HG03108 (cell line): Measurements from ENCODE around the gene NUP133.
"Not testable (repeated sequence)": the region's sequence is repeated elsewhere in the genome, so short reads cannot be mapped to it uniquely, and the experiment has no call there.

ENCODE experiments used
- ATAC-seq: cut with Tn5 transposase; IDR thresholded peaks from one replicate; pipeline ENCODE4 v1.9.1; 2021; ENCODE audit warnings: moderate library complexity; ENCODE audit not compliant: unreplicated experiment

The NUP133 gene

DNA sequence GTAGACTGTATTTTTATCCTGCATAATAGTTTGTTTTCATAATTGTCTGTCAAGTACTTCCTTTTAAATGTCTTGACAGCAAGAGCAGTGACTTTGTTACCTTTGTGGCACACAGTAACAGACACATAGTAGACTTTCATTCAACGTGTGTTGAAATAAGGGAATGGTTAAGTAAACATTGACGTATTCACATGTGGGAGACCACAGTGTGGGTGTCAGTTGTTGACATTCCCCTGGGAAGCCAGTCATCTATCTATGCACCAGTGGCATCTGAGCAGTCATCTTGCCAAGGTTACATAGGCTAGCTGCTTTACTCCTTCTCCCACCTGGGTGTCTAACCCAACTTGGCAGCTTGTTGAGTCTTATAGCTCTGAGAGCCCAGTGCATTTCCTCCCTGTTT lies 1.4 kb upstream of the NUP133 start:
- ATAC-seq = no peak

DNA sequence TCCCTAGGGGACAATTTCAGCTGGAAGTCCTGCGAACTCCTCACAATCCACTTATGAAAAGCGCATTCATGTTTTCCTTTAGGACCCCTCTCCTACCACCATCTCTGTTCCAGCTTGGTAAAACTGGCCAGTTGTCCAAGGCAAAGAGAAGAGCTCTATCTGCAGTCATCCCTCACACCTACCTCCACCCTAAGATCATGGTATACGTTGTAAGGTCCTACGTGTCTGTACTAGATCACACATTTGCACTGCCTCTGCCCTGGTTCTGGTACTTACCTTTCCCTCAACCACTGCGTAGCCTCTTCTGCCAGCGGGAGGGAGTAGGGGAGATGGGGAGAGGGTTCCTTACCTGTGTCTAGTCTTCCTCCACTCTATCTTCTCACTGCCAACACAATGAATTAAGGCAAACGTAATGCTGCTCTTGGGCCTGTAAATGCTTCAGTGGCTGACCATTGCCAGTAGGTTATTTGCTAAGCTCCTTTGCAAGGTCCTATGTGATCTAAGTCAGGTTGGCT lies 739 bp upstream of the NUP133 start:
- no peak for ATAC-seq

DNA sequence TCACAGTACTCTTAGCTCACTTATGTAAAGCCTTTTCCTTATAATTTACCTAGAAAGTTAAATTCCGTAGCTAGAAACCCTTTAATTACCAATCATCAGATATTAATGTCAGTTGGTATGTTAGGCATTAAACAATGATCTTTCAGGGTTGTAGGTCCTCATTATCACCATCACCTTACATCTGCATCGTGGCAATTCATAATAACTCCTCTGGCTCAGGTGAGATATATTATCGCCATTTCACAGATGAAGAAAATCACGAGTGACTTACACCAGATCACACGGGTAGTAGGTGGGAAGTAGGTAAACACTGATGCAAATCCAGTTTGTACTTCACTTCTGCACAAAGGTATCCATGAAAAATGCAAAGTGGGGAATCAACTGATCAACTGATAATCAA lies 639 bp downstream of the NUP133 start:
- ATAC-seq = peak; percentile 3

DNA sequence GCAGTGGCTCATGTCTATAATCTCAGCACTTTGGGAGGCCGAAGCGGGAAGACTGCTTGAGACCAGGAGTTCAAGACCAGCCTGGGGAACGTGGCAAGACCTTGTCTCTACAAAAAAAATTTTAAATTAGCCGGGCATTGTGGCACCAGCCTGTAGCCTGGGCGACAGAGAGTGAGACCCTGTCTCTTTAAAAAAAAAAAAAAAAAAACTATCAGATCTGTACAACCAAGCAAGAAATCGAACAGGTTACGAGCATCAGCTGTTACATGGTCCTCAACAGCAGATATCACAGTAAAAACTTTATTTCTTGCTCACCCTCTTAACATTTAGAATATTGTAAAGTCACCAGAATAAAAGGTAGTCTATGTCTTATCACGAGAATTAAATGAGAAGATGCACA lies 1.5 kb downstream of the NUP133 start:
- ATAC-seq = no peak

DNA sequence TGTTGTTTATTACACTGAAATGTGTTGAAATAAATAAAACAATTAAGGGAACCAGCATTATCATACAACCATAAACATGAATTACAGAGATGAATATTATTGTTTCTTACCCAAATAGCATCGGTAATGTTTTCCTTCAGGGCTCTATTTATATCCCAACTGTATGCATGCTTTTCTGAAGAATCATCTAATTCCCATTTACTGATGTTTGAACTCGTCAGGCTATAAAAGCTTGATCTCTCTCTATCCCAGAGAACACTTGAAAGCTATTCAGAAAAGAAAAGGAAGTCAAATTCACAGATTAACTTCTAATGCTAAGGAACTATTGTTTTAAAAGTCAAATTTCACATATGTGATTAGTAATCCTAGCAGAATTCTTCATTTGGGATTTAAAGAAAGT lies 12.4 kb downstream of the NUP133 start:
- ATAC-seq = no peak

DNA sequence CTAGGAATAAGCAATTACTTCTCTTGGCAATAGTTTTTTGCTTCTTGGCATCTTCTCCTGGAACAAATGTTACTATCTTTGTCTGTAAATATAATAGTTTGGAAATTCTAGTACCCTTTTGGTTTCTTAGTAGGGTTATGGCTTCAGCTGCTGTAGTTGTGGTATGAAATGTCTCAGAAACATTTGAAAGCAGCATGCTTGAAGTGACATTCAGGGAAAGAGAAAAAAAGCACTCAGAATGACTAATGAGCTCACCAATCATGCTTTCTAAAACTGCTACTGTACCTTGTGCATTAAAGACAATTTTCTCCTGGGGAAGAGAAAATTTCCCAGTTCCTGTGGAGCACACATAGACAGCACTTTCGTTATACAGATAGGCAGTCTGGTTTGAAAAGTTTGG lies 21.0 kb downstream of the NUP133 start:
- ATAC-seq = no peak

DNA sequence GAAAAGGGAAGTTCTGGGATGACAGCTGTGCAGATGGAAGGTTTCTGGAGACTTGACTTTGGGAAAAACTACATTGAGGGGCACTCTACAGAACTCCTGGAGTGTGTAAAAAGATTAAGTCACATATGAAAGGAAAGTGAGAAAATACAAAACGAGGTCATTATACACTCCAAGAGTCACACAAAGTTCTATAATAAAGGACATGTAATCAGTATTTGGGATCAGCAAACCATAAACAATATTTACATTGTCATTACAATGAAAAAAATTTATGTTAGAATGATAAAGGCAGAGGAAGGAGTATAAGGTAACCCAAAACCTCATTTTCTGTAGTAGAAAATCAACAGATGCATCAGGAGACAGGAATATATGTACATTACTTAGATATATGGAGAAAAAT lies 22.8 kb downstream of the NUP133 start:
- ATAC-seq = no peak

DNA sequence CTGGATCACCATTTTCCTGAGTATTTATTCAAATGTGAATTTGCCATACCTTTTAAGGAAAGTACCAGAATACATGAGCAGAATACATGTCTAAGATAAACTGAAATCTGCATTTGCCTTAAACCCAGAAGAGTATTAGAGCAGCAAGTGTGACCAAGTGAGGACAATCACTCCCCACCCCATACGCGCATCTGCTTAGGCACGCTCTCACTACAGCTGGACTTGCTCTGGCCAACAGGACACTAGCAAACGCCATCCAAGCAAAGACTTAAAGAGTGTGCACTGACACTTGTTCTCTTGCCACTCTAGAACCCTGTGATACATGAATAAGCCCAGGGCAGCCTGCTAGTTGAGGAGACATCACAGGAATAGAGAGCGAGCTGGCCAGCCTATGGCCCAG lies 25.6 kb downstream of the NUP133 start:
- ATAC-seq = no peak

DNA sequence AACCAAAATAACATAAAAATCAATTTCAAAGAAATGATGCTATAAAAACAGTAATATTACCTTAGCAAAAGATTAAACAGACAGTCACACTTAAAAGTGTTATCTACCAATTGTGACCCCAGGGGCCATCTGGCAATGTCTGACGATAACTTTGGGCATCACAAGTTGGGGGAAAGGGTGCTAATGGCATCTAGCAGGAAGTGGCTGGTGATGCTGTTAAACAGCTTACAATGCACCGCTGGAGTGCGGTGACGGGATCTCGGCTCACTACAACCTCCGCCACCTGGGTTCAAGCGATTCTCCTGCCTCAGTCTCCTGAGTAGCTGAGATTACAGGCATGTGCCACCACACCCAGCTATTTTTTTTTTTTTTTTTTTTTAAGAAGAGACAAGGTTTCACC lies 27.6 kb downstream of the NUP133 start:
- ATAC-seq = no peak

DNA sequence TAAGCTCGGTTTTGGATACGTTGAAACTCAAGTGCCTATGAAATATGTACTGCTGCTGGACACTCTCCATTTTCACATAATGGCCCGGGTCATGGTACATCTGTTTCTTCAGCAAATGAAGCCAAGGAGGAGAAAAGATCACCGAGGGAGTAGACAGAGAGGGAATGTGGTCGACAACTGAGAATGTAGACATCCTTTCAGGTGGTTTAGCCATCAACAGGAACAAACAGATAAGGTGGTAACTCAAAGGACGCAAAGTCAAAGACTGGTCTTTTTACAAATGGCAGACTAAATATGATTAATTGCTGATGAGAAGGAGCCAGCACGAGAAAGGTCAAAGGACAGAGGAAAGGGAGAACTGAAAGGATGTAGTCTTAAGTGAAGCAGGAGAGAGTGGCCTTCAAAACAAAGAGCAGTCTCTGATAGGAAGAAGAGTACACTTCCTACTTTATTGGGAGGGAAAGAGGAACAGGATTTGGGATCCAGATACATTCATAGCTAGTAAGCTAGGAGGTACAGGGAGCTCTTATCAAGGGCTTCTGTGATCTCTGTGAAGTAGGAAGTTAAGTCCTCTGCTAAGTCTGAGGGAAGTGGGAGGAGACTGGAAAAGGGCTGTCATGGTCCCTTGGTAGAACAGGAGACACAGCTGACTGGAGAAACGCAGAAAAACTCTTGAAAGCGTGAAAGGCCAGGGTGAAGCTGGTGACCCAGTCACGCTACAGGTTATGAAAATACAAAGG lies 28.3 kb downstream of the NUP133 start:
- peak; percentile 69 for ATAC-seq

DNA sequence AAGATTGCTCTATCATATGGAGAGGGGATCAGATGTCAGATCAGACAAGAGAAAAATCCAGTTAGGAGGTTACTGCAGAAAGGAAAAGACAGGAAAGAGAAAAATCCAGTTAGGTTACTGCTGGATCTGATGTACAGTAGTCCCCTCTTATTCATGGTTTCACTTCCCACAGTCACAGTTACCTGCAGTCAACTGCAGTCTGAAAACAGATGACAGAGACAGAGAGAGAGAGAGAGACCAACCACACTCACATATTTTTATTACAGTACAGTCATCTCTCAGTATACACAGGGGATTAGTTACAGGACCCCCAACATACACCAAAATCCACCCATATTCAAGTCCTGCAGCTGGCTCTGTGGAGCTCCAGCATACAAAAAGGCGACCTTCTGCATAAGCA lies 29.3 kb downstream of the NUP133 start:
- peak; percentile 60 for ATAC-seq

DNA sequence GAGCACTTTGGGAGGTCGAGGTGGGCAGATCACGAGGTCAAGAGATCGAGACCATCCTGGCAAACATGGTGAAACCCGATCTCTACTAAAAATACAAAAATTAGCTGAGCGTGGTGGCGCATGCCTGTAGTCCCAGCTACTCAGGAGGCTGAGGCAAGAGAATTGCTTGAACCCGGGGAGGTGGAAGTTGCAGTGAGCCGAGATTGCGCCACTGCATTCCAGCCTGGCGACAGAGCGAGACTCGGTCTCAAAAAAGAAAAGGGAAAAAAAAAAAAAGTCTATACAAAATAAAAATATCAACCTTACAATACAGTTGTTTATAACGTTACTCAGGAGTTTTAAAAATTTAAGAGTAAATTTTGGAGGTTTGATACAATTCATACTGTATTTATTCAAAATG lies 32.3 kb downstream of the NUP133 start:
- not testable (repeated sequence) for ATAC-seq

DNA sequence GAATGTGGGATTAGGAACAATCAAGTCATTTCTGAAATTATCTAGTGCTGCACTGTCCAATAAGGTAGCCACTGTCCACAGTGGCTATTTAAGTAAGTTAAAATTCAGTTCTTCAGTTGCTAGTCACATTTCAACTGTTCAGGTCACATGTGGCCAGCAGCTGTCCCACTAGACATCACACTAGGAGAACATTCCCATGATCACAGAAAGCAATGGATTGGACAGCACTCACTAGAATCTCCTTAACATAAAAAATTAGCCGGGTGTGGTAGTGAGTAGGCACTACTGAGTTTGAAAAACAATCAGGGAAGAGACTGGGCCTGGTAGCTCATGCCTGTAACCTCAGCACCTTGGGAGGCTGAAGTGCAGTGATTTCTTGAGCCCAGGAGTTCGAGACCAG lies 33.6 kb downstream of the NUP133 start:
- ATAC-seq = no peak

DNA sequence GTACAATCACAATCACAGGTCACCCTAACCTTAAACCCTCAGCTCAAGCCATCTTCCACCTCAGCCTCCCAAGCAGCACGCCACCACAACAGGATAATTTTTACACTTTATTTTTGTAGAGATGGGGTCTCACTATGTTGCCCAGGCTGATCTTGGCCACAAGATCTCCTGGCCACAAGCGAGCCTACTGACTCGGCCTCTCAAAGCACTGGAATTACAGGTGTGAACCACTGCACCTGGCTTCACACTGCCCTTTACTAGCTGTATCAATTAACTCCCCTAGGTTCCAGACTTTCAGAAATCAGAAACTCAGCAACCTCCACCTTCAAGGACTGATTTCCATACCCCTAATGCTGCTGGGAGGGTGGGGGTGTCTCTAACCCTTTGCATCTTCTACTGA lies 37.0 kb downstream of the NUP133 start:
- ATAC-seq = no peak

DNA sequence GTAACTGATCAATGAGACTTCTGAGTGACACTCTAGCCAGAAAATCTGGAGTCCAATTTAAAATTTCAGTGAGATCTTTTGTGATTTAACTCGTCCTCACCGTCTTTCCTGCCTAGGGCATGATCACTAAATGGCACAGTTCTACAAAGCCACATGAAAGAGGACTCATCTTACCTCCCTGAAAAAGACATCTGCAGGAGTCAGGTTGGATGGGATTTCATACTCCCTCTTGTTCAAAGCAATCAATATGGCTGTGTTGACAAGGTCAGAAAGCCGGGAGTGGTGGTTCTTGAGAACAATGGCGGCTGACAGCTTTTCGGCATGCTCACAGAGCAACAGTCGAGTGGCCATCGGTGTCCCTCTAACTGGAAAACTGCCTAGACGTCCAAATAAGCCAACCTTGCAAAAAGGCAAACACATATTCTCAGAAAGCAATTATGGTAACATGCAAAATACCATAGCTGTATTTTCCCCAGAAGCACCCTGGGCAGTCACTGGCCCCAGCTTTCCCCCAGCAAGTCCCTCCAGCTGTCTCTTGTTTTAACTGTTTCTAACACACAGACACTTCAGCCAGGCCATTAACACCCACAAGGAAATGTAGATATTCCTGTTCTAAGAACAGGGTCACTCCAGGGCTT lies 37.6 kb downstream of the NUP133 start:
- ATAC-seq = no peak

DNA sequence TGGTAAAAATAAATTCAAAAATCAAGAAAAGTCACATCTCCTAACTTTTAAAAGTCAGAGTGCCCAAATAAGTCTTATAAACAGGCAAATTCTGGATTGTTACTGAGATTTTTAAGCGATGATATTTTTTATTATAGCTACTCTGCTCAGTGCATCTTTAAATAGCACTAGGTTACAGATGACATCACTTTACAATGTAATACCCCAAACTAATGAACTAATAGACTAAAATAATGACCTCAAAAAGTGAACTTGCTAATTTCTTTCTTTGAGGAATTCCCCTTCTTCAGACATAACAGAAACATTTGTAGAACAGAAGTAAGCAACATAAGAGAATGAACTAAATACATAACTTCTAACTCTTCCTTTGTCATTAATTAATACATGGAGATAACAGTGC lies 41.3 kb downstream of the NUP133 start:
- ATAC-seq = no peak

DNA sequence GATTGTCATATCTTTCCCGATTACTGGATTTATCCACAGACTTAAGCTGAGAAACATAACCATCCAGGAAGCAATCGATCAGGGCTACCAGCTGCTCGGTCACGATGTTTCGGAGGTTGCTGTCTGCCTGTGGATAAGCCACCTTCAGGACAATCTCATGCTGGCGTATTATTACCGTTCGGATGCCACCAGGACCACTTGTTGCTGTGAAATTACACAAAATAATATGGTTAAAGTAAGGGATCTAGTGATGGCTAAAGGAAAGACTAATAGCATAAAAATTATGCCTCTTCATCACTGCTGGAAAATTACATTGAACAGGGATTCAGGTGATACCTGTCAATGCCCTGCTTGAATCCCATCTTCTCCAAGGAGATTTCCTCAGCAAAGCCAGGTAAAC lies 43.5 kb downstream of the NUP133 start:
- no peak for ATAC-seq

DNA sequence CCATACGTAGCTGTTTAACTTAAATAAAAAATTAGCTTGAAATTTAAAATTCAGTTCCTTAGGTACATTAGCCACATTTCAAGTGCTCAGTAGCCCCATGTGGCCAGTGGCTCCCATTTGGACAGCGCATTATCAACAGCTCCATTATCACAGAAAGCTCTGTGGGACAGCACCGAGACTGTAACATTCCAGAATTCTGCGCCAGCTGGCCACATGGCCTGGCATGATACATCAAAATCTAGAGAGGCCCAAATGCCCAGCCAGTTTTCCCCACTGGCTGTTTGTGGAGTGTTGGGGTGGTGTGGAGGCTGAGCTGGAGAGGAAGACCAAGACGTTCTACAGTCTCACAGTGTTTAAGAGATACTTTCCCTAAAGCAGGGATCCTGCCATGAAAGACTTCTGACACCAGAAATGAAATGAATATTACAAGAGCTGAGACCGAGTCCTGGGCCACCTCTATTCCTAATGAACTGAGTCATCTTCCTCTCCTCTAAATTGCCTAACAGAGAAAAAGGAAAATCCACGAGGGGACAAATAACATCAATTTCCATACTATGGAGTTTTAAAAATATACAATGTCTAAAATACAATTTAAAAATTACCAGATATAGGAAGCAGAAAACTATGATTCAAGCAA lies 47.0 kb downstream of the NUP133 start:
- ATAC-seq = no peak

DNA sequence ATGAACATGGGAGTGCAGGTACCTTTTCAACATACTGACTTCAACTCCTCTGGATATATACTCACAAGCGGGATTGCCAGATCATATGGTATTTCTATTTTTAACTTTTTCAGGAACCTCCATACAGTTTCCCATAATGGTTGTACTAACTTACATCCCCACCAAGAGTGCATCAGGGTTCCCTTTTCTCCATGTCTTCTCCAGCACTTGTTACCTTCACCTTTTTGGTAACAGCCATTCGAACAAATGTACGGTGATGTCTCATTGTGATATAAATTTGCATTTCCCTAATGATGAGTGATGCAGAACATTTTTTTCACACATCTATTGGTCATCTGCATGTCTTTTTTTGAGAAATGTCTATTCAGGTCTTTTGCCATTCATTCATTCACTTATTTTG lies 48.3 kb downstream of the NUP133 start:
- no peak for ATAC-seq

DNA sequence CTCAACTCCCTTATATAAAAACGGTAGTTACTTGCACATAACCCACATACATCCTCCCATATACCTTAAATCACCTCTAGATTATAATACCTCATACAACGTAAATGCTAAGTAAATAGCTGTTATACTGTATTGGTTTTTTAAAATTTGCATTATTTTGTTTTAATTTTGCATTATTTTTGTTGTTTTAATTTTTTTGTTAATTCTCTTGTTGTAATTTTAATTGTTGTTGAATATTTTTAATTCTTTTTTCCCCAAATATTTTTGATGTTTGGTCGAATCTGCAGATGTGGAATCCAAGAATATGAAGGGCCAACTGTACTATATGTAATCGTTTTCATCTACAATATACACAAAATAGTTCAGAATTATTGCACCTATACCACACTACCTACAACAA lies 50.7 kb downstream of the NUP133 start:
- ATAC-seq = no peak

DNA sequence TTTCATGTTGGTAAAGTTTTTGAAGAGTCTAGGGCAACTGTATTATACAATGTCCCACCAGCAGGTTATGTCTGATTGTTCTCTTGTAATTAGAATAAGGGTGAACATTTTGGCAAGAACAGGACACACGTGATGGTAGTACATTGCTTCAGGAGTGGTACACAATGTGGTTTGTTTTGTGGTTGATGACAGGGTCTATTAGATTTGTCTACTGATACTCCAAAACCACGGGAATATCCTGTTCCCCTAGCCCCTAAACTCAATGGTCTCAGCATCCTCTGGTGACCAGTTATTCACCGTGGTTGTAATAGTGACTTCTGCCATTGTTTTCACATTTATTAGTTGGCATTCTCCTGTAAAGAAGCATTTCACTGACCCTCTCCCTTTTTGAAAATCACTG lies 52.1 kb downstream of the NUP133 start:
- no peak for ATAC-seq

DNA sequence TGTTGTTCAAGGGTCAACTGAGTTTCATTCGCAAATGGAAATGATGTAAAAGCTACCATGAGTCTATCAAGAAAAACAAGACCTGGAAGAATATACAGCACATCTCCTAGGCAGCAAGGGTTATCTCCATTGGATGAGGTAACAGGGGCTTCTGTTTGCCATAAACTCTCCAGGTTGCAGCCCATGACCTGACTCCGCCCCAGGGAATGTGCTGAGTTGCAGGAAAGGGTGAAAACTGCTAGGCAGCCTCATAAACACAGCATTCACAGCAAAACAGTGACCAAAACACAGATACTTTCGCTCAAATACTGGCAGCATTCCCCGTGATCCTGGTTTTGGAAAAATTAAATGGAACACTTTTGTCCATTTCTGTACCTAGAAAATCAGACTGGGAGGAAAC lies 54.1 kb downstream of the NUP133 start:
- ATAC-seq = no peak
